ENCODE measurements around the gene NR3C1. TPM values are rescaled to one million over a fixed set of nuclear protein-coding genes. Genes with fewer than 3 reads are reported as not detected.

NR3C1 gene
- polyA plus RNA-seq, 1 donor from 2014 or later, result 2.3 TPM

DNA sequence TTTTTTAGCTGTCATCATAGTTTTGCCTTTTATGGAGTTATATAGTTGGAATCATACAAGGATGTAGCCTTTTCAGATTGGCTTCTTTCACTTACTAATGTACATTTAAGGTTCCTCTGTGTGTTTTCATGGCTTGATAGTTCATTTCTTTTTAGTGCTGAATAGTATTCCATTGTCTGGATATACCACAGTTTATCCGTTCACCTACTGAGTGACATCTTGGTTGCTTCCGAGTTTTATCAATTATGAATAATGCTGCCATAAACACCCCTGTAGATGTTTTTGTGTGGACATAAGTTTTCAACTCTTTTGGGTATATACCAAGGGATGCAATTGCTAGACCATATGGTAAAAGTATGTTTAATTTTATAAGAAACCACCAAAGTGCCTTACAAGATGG lies 136.3 kb downstream of the NR3C1 start:
- no peaks in the 10 kb centered on the region for H3K36me3 ChIP-seq (ENCODE audit: insufficient read depth, low read length)
- no peaks in the 10 kb centered on the region for H3K9me2 ChIP-seq (ENCODE audit: insufficient read depth, low read length)
- H3K27ac ChIP-seq (ENCODE audit: low read length), result no peak overlapping the region
- no peaks in the 10 kb centered on the region for H3K9me3 ChIP-seq (ENCODE audit: low read length)
- H4K20me1 ChIP-seq (ENCODE audit: insufficient read depth), result no peaks in the 10 kb centered on the region
- H3K4me2 ChIP-seq (ENCODE audit: low read length), result no peak overlapping the region
- H3K79me2 ChIP-seq (replicated peaks; ENCODE audit: insufficient read depth, low read length), result no peaks in the 10 kb centered on the region
- no peaks in the 10 kb centered on the region for H3K27me3 ChIP-seq (ENCODE audit: insufficient read depth, low read depth, low read length)
- no peak overlapping the region for H3K9ac ChIP-seq (ENCODE audit: low read length)
- no peak overlapping the region for H2AFZ ChIP-seq (ENCODE audit: low read depth, low read length)
- H3K4me3 ChIP-seq (ENCODE audit: low read length), result no peak overlapping the region
- H3F3A ChIP-seq (ENCODE audit: insufficient read depth, low read length, poor library complexity, severe bottlenecking), result no peaks in the 10 kb centered on the region
- no peak for TF ChIP-seq MXI1 (conservative IDR thresholded peaks at IDR 0.05; ENCODE audit: poor library complexity, severe bottlenecking)
- no peak for TF ChIP-seq SMC3 (conservative IDR thresholded peaks at IDR 0.05; ENCODE audit: poor library complexity)
- no peak for TF ChIP-seq TAF1 (IDR thresholded peaks at IDR 0.05; ENCODE audit: low read depth)
- TF ChIP-seq, protein P1, sequence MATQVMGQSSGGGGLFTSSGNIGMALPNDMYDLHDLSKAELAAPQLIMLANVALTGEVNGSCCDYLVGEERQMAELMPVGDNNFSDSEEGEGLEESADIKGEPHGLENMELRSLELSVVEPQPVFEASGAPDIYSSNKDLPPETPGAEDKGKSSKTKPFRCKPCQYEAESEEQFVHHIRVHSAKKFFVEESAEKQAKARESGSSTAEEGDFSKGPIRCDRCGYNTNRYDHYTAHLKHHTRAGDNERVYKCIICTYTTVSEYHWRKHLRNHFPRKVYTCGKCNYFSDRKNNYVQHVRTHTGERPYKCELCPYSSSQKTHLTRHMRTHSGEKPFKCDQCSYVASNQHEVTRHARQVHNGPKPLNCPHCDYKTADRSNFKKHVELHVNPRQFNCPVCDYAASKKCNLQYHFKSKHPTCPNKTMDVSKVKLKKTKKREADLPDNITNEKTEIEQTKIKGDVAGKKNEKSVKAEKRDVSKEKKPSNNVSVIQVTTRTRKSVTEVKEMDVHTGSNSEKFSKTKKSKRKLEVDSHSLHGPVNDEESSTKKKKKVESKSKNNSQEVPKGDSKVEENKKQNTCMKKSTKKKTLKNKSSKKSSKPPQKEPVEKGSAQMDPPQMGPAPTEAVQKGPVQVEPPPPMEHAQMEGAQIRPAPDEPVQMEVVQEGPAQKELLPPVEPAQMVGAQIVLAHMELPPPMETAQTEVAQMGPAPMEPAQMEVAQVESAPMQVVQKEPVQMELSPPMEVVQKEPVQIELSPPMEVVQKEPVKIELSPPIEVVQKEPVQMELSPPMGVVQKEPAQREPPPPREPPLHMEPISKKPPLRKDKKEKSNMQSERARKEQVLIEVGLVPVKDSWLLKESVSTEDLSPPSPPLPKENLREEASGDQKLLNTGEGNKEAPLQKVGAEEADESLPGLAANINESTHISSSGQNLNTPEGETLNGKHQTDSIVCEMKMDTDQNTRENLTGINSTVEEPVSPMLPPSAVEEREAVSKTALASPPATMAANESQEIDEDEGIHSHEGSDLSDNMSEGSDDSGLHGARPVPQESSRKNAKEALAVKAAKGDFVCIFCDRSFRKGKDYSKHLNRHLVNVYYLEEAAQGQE (IDR thresholded peaks at IDR 0.05; ENCODE audit: borderline replicate concordance), result no peak
- TF ChIP-seq POLR2AphosphoS5 (IDR thresholded peaks at IDR 0.05), result no peak
- TF ChIP-seq RAD21 (conservative IDR thresholded peaks at IDR 0.05), result no peak
- TF ChIP-seq EP300 (conservative IDR thresholded peaks at IDR 0.05; ENCODE audit: poor library complexity, severe bottlenecking), result no peak
- TF ChIP-seq, protein P2, sequence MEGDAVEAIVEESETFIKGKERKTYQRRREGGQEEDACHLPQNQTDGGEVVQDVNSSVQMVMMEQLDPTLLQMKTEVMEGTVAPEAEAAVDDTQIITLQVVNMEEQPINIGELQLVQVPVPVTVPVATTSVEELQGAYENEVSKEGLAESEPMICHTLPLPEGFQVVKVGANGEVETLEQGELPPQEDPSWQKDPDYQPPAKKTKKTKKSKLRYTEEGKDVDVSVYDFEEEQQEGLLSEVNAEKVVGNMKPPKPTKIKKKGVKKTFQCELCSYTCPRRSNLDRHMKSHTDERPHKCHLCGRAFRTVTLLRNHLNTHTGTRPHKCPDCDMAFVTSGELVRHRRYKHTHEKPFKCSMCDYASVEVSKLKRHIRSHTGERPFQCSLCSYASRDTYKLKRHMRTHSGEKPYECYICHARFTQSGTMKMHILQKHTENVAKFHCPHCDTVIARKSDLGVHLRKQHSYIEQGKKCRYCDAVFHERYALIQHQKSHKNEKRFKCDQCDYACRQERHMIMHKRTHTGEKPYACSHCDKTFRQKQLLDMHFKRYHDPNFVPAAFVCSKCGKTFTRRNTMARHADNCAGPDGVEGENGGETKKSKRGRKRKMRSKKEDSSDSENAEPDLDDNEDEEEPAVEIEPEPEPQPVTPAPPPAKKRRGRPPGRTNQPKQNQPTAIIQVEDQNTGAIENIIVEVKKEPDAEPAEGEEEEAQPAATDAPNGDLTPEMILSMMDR (IDR thresholded peaks at IDR 0.05; ENCODE audit: poor library complexity, severe bottlenecking), result no peak
- no peak for TF ChIP-seq EZH2 (IDR thresholded peaks at IDR 0.05; ENCODE audit: borderline replicate concordance, insufficient read depth, low read length, poor library complexity, severe bottlenecking)

DNA sequence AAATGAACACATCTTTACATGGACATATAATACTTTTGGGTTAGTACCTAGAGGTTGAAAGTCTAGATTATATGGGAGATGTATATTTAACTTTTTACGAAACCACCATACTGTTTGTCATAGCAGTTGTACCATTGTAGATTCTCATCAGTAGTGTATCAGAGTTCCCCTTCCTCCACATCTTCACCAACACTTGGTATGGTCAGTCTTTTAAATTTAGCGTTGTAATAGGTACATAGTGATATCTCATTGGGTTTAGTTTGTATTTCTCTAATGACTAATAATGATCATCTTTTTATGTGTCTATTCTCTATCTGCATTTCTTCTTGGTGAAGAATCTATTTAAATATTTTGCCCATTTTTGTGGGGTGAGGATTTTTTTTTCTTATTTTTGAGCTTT lies 137.5 kb downstream of the NR3C1 start:
- Histone ChIP-seq H3K36me3 (ENCODE audit: insufficient read depth, low read length) (no peaks in the 10 kb centered on the region), H3K27ac (ENCODE audit: low read length) (no peak overlapping the region), H3K79me2 (replicated peaks; ENCODE audit: insufficient read depth, low read length) (no peaks in the 10 kb centered on the region), H2AFZ (ENCODE audit: low read depth, low read length) (no peak overlapping the region), H4K20me1 (ENCODE audit: insufficient read depth) (no peaks in the 10 kb centered on the region), H3K27me3 (ENCODE audit: insufficient read depth, low read depth, low read length) (no peaks in the 10 kb centered on the region), H3K9me2 (ENCODE audit: insufficient read depth, low read length) (no peaks in the 10 kb centered on the region), H3K9ac (ENCODE audit: low read length) (no peak overlapping the region), H3K4me3 (ENCODE audit: low read length) (no peak overlapping the region), H3F3A (ENCODE audit: insufficient read depth, low read length, poor library complexity, severe bottlenecking) (no peaks in the 10 kb centered on the region), H3K9me3 (ENCODE audit: low read length) (no peaks in the 10 kb centered on the region), H3K4me2 (ENCODE audit: low read length) (no peak overlapping the region)
- TF ChIP-seq MXI1 (conservative IDR thresholded peaks at IDR 0.05; ENCODE audit: poor library complexity, severe bottlenecking) (no peak), TAF1 (IDR thresholded peaks at IDR 0.05; ENCODE audit: low read depth) (no peak), RAD21 (conservative IDR thresholded peaks at IDR 0.05) (no peak), POLR2AphosphoS5 (IDR thresholded peaks at IDR 0.05) (no peak), SMC3 (conservative IDR thresholded peaks at IDR 0.05; ENCODE audit: poor library complexity) (no peak), EP300 (conservative IDR thresholded peaks at IDR 0.05; ENCODE audit: poor library complexity, severe bottlenecking) (no peak), EZH2 (IDR thresholded peaks at IDR 0.05; ENCODE audit: borderline replicate concordance, insufficient read depth, low read length, poor library complexity, severe bottlenecking) (no peak)
- TF ChIP-seq, protein P2 (IDR thresholded peaks at IDR 0.05; ENCODE audit: poor library complexity, severe bottlenecking), result no peak
- TF ChIP-seq, protein P1 (IDR thresholded peaks at IDR 0.05; ENCODE audit: borderline replicate concordance), result no peak

Data from neural cell (in vitro differentiated cells).